Fibroblast of the aortic adventitia (primary cell): ENCODE measurements around the gene MXD3. TPM values are rescaled to one million over a fixed set of nuclear protein-coding genes. Genes with fewer than 3 reads are reported as not detected.

Source experiments
- DNase-seq: peaks from one replicate; pipeline ENCODE4 v3.0.0-alpha.2; 2010; ENCODE audit warnings: low read depth
- H3K4me3 ChIP-seq: 2 replicates; pipeline ENCODE4 v1.5.1; 2011; ENCODE audit warnings: low read depth, mild to moderate bottlenecking, control low read depth, low read length, moderate library complexity
- CTCF ChIP-seq: IDR thresholded peaks from 2 replicates; pipeline ENCODE4 v1.5.1; 2011; ENCODE audit warnings: mild to moderate bottlenecking, low read length, control low read depth, inconsistent platforms; ENCODE audit not compliant: insufficient read depth
- total RNA-seq: library from RNA; depleted of rRNA; stranded (reverse); fragments of >200 nt; gene quantifications from 2 replicates; pipeline ENCODE4 v1.2.3, GENCODE V29; 2012; ENCODE audit warnings: low replicate concordance

MXD3 gene
- total RNA-seq, 1 donor = 17.5 TPM

GRCh38 chr5:177330991-177331842 is 19.5 kb upstream of the MXD3 start:
- DNase-seq = no peak
- H3K4me3 ChIP-seq = no peak overlapping the region
- no peak for TF ChIP-seq CTCF

GRCh38 chr5:177329883-177330282 is 18.2 kb upstream of the MXD3 start:
- no peak overlapping the region for H3K4me3 ChIP-seq
- no peak for TF ChIP-seq CTCF
- no peak for DNase-seq

GRCh38 chr5:177328545-177329231 is 17.0 kb upstream of the MXD3 start:
- H3K4me3 ChIP-seq = no peak overlapping the region
- TF ChIP-seq CTCF = no peak
- DNase-seq = no peak

GRCh38 chr5:177327539-177328522 is 16.1 kb upstream of the MXD3 start:
- peak; percentile 77 for DNase-seq
- H3K4me3 ChIP-seq = no peak overlapping the region
- no peak for TF ChIP-seq CTCF

GRCh38 chr5:177325868-177326381 is 14.2 kb upstream of the MXD3 start:
- no peak for TF ChIP-seq CTCF
- DNase-seq = no peak
- no peak overlapping the region for H3K4me3 ChIP-seq

- DNase-seq = no peak
Observed at GRCh38 chr5:177320879-177321278, 9.2 kb upstream of the MXD3 start.

More at GRCh38 chr5:177320879-177321278, 9.2 kb upstream of the MXD3 start:
- H3K4me3 ChIP-seq = no peak overlapping the region
- TF ChIP-seq CTCF = no peak
